Stimulated activated CD4-positive, alpha-beta T cell treated with anti-CD3 and anti-CD28 coated beads, Interleukin-4, amount 100 ng/mL, for 48 hours (primary cell): ENCODE data around the gene IL36B.
A peak's percentile ranks its signal among the peaks of the same experiment; 100 is the strongest.
"Not testable (repeated sequence)": the region's sequence is repeated elsewhere in the genome, so short reads cannot be mapped to it uniquely, and the experiment has no call there.

Source experiments
- DNase-seq, 2 donors: peaks; one replicate each; pipeline ENCODE4 v3.0.0-alpha.2; 2020; ENCODE audit warnings: low read depth in 2 of 2

Gene IL36B

DNA sequence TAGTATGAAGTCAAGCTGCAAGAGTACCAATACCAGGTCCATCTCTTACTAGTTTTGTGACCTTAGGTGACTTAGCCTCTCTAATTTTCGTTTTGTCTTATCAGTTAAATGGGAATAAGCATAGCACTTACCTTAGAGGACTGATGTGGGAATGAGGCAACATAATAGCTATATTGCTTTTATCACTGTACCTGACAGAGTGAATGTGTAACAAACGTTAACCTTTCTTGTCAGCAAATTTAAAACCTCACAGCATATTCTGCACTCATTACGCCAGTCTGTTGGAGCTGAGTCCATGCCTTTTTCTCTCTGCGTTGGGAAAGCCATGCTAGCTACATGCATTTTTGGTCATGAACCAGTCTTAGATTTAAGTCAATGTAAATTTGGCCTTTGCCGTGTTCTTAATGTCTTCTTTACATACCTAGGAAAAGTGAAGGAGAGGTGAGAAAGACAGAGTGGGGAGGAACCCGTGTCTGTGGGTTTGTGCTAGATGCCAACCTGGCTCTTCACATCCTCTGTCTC is at the start of gene IL36B:
IL36B (minus strand) TSS at position 472 of the 522 bp plus-strand sequence.
- no peak for DNase-seq

DNA sequence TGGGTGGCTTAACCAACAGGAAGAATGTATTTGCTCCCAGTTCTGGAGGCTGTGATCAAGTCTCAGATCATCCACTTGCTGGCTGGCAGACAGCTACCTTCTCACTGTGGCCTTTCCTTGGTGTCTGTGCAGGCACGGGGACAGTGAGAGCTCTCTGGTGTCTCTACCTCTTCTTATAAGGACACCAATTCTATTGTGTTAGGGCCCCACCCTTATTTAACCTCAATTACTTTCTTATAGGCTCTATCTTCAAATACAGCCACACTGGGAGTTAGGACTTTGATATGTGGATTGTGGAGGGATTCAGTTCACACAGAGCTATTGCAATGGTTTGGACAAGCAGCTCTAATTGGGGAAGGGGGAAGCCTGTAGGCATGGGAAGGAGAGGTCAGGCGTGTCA is 49.5 kb upstream of the IL36B start:
- DNase-seq = no peak

DNA sequence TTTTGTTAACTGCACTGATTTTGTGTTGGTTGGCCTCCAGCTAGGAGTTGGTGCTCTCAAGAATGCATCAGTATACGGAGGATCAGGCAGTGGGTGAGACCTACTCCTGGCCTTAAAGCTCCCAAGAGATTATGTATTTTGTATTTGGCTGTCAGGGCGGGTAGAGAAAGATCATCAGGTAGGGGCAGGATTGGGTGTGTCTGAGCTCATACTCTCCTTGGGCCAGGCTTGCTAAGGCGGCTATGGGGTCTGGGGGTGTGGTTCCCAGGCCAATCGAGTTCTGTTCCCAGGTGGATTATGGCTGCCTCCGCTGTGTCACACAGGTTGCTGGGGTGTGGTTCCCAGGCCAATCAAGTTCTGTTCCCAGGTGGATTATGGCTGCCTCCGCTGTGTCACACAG is 45.9 kb upstream of the IL36B start:
- DNase-seq = no peak

- no peak for DNase-seq
Observed at GRCh38 chr2:113098041-113098440, 45.4 kb upstream of the IL36B start.

DNA sequence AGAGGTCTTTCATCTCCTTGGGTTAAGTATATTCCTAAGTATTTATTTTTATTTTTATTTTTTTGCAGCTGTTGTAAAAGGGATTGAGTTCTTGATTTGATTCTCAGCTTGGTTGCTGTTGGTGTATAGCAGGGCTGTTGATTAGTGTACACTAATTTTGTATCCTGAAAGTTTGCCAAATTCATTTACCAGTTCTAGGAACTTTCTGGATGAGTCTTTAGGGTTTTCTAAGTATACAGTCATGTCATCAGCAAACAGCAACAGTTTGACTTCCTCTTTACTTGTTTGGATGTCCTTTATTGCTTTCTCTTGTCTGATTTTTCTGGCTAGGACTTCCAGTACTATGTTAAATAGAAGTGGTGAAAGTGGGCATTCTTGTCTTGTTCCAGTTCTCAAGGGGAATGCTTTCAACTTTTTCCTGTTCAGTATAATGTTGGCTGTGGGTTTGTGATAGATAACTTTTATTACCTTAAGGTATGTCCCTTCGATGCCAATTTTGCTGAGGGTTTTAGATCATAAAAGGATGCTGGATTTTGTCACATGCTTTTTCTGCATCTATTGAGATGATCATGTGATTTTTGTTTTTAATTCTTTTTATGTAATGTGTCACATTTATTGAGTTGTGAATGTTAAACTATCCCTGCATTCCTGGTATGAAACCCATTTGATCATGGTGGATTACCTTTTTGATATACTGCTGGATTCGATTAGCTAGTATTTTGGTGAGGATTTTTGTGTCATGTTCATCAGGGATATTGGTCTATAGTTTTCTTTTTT is 44.4 kb upstream of the IL36B start:
- not testable (repeated sequence) for DNase-seq

- DNase-seq = not testable (repeated sequence)
Observed at GRCh38 chr2:113096306-113096705, 43.6 kb upstream of the IL36B start.

- DNase-seq = no peak
Observed at GRCh38 chr2:113093613-113093977, 40.9 kb upstream of the IL36B start.

DNA sequence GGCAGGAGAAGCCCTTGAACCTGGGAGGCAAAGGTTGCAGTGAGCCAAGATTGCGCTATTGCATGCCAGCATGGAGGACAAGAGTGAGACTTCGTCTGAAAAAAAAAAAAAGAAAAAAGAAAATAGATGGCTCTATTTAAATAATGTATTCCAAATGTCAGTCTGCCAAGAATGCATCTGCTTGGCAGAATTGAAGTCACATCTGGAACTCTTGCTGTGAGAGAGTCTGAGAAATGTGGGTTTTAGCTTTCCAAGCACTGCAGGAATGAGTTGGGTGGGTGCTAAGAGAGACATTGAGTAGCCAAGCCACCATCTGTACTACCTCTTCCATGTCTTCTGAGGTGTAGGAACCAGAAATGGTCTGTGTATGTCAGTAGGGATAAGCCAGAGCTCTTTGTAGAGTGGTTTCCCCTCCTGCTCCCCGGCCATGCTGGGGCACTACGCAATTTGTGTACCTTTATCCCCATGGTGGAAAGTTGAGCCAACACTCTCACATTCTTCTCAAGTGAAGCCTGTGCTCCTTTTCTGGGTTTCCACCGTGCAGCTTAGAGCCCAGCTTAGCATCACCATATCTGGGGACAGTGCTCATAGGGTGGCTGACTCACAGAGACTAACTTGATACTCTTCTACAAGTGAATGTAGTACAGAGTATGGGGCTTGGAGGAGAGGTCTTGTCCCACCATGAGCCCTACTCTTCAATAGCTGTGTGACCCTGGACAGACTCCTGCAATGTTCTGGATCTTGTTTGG is 40.4 kb upstream of the IL36B start:
- no peak for DNase-seq

GRCh38 chr2:113091231-113091896 is 38.7 kb upstream of the IL36B start:
- no peak for DNase-seq

DNA sequence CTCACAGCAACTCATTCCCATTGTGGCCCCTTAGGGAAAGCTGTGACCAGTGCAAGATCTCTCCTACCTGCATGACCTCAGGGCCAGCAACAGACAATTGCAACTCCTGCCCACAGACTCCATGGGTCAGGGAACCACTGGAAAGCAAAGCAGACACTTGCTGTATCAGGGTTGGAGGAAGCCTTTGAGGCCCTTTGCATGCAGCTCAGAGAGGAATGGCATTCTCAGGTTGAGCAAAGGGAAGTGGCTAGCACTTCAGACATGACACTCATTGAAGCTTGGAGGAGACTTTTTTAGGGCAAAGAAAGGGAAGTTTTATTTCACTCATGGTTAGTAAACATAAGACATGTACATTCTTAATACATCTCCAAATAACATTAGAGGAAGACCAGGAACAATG is 37.2 kb upstream of the IL36B start:
- DNase-seq = no peak

DNA sequence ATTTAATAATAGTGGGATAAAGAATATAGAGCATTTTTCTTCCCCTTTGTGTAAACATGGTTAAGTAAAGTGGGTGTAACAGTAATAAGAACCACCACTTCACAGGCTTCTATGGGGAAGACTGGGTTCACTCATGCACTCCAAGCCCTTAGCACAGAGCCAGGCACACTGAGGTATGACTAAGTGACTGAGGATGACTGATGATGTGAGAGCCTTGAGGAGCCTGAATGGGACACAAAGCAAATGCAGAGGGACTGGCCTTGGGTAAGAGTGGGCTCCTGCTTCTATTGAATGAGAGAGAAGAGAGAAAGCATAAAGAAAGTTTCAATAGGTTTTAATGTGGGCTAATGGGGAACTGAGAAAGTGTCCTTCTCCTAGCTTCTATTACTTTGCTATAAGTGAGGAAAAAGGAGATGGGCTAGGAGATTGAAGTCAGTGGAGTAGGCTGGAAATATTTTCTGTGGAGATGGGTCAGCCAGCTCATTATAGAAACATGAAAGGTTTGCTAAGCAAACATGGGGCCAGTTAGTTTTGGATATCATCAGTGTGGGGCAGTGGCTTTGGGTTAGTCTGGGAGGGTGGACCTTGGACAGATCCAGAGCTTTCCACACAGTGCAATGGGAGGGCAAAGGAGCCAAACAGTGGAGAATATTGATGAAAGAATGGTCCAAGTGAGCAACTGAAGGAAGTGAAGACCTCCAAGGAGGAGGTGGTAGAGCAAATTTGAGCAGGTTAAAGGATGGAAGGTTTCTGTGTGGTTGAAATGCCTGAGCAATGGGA is 35.7 kb upstream of the IL36B start:
- DNase-seq = no peak

DNA sequence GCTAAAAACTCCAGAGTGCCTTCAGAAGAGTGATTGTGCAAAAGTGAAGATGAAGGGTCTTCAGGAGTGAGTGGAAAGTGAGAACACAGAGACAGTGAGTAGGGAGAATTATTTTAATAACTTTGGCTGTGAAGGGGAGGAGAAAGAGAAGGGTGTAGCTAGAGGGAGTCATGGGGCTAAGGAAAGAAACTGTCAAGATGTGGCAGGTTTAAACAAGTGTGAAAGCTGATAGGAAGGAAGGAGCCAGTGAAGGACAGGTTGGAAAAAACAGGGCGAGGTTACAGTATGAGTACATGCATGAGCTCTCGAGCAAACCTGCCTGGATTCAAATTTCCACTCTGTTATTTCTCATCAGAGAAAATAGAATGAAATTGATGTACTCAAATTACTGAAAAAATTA is 32.9 kb upstream of the IL36B start:
- no peak for DNase-seq

GRCh38 chr2:113084249-113085000 is 31.8 kb upstream of the IL36B start:
- DNase-seq = no peak

GRCh38 chr2:113083296-113083695 is 30.6 kb upstream of the IL36B start:
- DNase-seq = peak in 1 of 2 donors; percentile 8

- no peak for DNase-seq
Observed at GRCh38 chr2:113081488-113082210, 29.0 kb upstream of the IL36B start.

DNA sequence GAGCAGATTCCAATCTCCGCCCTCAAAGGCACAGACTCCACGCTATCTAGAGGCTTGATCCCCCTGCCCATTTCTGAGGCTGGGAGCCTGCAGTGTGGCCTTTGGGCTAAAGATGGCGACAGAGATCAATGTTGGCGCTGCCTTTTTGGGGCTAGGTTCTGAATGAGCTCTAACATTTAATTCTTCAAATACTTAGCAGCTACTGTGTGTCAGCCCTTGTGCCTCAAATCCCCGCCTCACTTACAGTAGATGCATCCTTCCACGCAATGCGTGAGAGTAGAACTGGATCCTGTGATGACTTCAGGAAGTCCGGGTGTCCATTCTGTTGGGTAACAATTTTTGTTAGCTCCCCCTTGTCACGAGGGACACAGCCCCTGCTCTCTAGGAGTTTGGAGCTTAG is 27.5 kb upstream of the IL36B start:
- peak; percentile 25 to 58 for DNase-seq

DNA sequence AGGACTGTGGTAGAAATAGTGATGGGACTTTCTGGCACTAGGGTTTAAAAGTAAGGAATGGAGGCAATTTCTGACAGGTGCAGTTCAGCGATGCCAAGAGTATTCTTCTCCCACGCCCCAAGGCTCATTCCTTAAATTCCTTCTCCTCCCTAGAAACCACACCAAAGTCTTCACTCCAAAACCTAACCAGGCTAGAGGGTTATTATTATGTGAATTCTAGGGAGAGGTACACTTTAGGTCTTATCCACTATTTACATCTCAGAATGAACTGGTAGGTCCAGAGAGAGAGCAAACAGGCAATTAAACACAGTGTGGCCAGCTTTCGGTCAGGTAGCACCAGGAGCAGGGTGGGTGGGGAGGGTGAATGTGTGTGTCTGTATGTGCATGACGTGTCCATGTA is 26.5 kb upstream of the IL36B start:
- DNase-seq = no peak

DNA sequence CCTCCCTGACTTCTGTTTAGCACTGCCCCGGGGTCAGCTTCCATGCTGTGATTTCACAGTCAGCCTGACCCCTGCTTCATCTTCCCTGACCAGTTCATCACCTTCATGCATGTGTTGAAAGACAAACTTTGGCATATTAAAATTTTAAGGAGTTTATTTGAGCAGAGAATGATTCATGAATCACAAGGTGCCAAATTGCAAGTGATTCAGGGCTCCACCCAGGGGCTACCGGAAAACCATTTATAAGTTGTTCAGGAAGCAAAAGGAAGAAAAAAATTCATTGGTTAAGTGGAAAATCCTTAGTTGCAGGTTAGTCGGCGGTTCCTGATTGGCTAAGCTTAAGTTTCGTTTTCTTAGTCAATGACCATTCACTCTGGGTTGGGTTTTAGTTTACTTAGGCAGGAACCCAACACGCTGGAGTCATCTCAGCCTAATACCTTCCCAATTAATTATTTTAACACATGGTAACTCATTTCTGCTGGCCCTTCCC is 25.7 kb upstream of the IL36B start:
- no peak for DNase-seq

- no peak for DNase-seq
Observed at GRCh38 chr2:113077921-113078320, 25.3 kb upstream of the IL36B start.
